Astrocyte (in vitro differentiated cells and primary cell): ENCODE data around the gene TERB1. TPM values are rescaled to one million over a fixed set of nuclear protein-coding genes. Genes with fewer than 3 reads are reported as not detected.

Experiments used
- DNase-seq: peaks from one replicate; pipeline ENCODE4 v3.0.0-alpha.2; 2010; ENCODE audit warnings: low read depth
- FAIRE-seq: peaks from 2 replicates; lab custom pipeline; 2011; peaks lifted over from hg19 to GRCh38; lab: Jason Lieb, UNC
- H2AFZ ChIP-seq: 2 replicates; pipeline ENCODE4 v1.6.0; 2012; ENCODE audit warnings: low read depth, low read length, inconsistent platforms
- H3K27ac ChIP-seq: 2 replicates; pipeline ENCODE4 v1.5.1; 2011; ENCODE audit warnings: low read depth, low read length, inconsistent platforms
- H3K27me3 ChIP-seq: 2 replicates; pipeline ENCODE4 v1.6.0; 2011; ENCODE audit warnings: low read length, inconsistent platforms; ENCODE audit not compliant: insufficient read depth
- H3K36me3 ChIP-seq: 2 replicates; pipeline ENCODE4 v1.5.1; 2011; ENCODE audit warnings: low read length, inconsistent platforms; ENCODE audit not compliant: insufficient read depth
- H3K4me1 ChIP-seq: 2 replicates; pipeline ENCODE4 v1.5.1; 2011; ENCODE audit warnings: low read length, inconsistent platforms; ENCODE audit not compliant: insufficient read depth
- H3K4me2 ChIP-seq: 2 replicates; pipeline ENCODE4 v1.6.0; 2012; ENCODE audit warnings: low read length, inconsistent platforms
- H3K4me3 ChIP-seq: 2 replicates; pipeline ENCODE4 v1.5.1; 2011; ENCODE audit warnings: low read depth, mild to moderate bottlenecking, low read length, inconsistent platforms; ENCODE audit not compliant: insufficient read depth
- H3K79me2 ChIP-seq: 2 replicates; pipeline ENCODE4 v1.6.0; 2012; ENCODE audit warnings: mild to moderate bottlenecking, low read length, inconsistent platforms; ENCODE audit not compliant: insufficient read depth
- H3K9ac ChIP-seq: 2 replicates; pipeline ENCODE4 v1.6.0; 2012; ENCODE audit warnings: mild to moderate bottlenecking, low read length, inconsistent platforms
- H3K9me3 ChIP-seq: 2 replicates; pipeline ENCODE4 v1.5.1; 2012; ENCODE audit warnings: low read depth, mild to moderate bottlenecking, low read length, inconsistent platforms; ENCODE audit not compliant: insufficient read depth
- H4K20me1 ChIP-seq: 2 replicates; pipeline ENCODE4 v1.6.0; 2012; ENCODE audit warnings: low read length, inconsistent platforms; ENCODE audit not compliant: insufficient read depth
- H3K27ac Mint-ChIP-seq: one replicate; pipeline ENCODE4 v1.8.0; 2021; ENCODE audit warnings: mild to moderate bottlenecking, mixed read lengths; ENCODE audit not compliant: unreplicated experiment
- H3K27me3 Mint-ChIP-seq: one replicate; pipeline ENCODE4 v1.8.0; 2021; ENCODE audit warnings: low read depth, mixed read lengths; ENCODE audit not compliant: unreplicated experiment
- H3K36me3 Mint-ChIP-seq: one replicate; pipeline ENCODE4 v1.8.0; 2021; ENCODE audit warnings: low read depth, mixed read lengths; ENCODE audit not compliant: unreplicated experiment
- H3K4me1 Mint-ChIP-seq: one replicate; pipeline ENCODE4 v1.8.0; 2021; ENCODE audit warnings: low read depth, mixed read lengths; ENCODE audit not compliant: unreplicated experiment
- H3K4me3 Mint-ChIP-seq: one replicate; pipeline ENCODE4 v1.8.0; 2021; ENCODE audit warnings: mild to moderate bottlenecking, moderate library complexity, mixed read lengths; ENCODE audit not compliant: unreplicated experiment
- H3K9me3 Mint-ChIP-seq: one replicate; pipeline ENCODE4 v1.8.0; 2021; ENCODE audit warnings: mild to moderate bottlenecking, mixed read lengths; ENCODE audit not compliant: unreplicated experiment
- CTCF ChIP-seq: IDR thresholded peaks from 2 replicates; pipeline ENCODE4 v1.5.1; 2011; ENCODE audit warnings: low read depth, mild to moderate bottlenecking, inconsistent platforms, low read length, moderate library complexity; ENCODE audit not compliant: insufficient read depth
- EZH2 ChIP-seq: IDR thresholded peaks from 2 replicates; pipeline ENCODE4 v1.6.1; 2012; ENCODE audit warnings: mild to moderate bottlenecking, low read length, inconsistent platforms; ENCODE audit not compliant: insufficient read depth
- total RNA-seq: library from RNA; stranded (reverse); gene quantifications from 2 replicates; pipeline ENCODE4 v1.2.1, GENCODE V29; 2021

Gene TERB1
- total RNA-seq, 1 donor from 2014 or later = 0.16 TPM

GRCh38 chr16:66740533-66740932 lies 60.9 kb downstream of the TERB1 start:
- no peak overlapping the region for H2AFZ ChIP-seq
- H3K4me3 Mint-ChIP-seq = peak overlapping the region; percentile 66
- H3K27ac Mint-ChIP-seq = peak overlapping the region; percentile 90
- no peaks in the 10 kb centered on the region for H3K9me3 ChIP-seq
- no peak for DNase-seq
- peak overlapping the region; percentile 72 for H3K9ac ChIP-seq
- H3K4me1 ChIP-seq = peaks cover 36% of the 10 kb centered on the region
- peak overlapping the region; percentile 61 for H3K4me2 ChIP-seq
- H4K20me1 ChIP-seq = peaks cover 76% of the 10 kb centered on the region
- H3K4me3 ChIP-seq = no peak overlapping the region
- peaks cover 73% of the 10 kb centered on the region for H3K79me2 ChIP-seq
- H3K27me3 Mint-ChIP-seq = no peaks in the 10 kb centered on the region
- H3K4me1 Mint-ChIP-seq = peaks cover 35% of the 10 kb centered on the region
- peak overlapping the region; percentile 86 for H3K27ac ChIP-seq
- TF ChIP-seq CTCF (no peak), EZH2 (no peak)
- peaks cover 60% of the 10 kb centered on the region for H3K36me3 ChIP-seq
- H3K36me3 Mint-ChIP-seq = peaks cover 21% of the 10 kb centered on the region
- no peaks in the 10 kb centered on the region for H3K27me3 ChIP-seq
- FAIRE-seq = no peak
- H3K9me3 Mint-ChIP-seq = no peaks in the 10 kb centered on the region

GRCh38 chr16:66740010-66740409 lies 61.4 kb downstream of the TERB1 start:
- peak overlapping the region; percentile 60 for H3K4me3 Mint-ChIP-seq
- no peaks in the 10 kb centered on the region for H3K27me3 ChIP-seq
- H3K27ac ChIP-seq = peak overlapping the region; percentile 86
- H3K27me3 Mint-ChIP-seq = no peaks in the 10 kb centered on the region
- peaks cover 36% of the 10 kb centered on the region for H3K4me1 ChIP-seq
- H3K27ac Mint-ChIP-seq = peak overlapping the region; percentile 90
- peaks cover 76% of the 10 kb centered on the region for H4K20me1 ChIP-seq
- H3K4me1 Mint-ChIP-seq = peaks cover 35% of the 10 kb centered on the region
- DNase-seq (no peak), FAIRE-seq (no peak)
- TF ChIP-seq CTCF (peak; percentile 60), EZH2 (no peak)
- no peak overlapping the region for H3K9ac ChIP-seq
- H3K9me3 ChIP-seq = no peaks in the 10 kb centered on the region
- peaks cover 62% of the 10 kb centered on the region for H3K36me3 ChIP-seq
- no peak overlapping the region for H2AFZ ChIP-seq
- peaks cover 68% of the 10 kb centered on the region for H3K79me2 ChIP-seq
- peaks cover 25% of the 10 kb centered on the region for H3K36me3 Mint-ChIP-seq
- H3K4me3 ChIP-seq = no peak overlapping the region
- peak overlapping the region; percentile 61 for H3K4me2 ChIP-seq
- no peaks in the 10 kb centered on the region for H3K9me3 Mint-ChIP-seq

- no peak for TF ChIP-seq CTCF
- no peak for TF ChIP-seq EZH2
- Mint-ChIP-seq H3K4me1 (peaks cover 18% of the 10 kb centered on the region), H3K9me3 (no peaks in the 10 kb centered on the region), H3K36me3 (peaks cover 36% of the 10 kb centered on the region), H3K27me3 (no peaks in the 10 kb centered on the region), H3K27ac (peak overlapping the region; percentile 28), H3K4me3 (peak overlapping the region; percentile 50)
- Histone ChIP-seq H4K20me1 (peaks cover 73% of the 10 kb centered on the region), H3K4me3 (no peak overlapping the region), H3K4me2 (no peak overlapping the region), H3K27ac (no peak overlapping the region), H2AFZ (no peak overlapping the region), H3K27me3 (no peaks in the 10 kb centered on the region), H3K4me1 (peaks cover 18% of the 10 kb centered on the region), H3K9ac (no peak overlapping the region), H3K79me2 (peaks cover 61% of the 10 kb centered on the region), H3K36me3 (peaks cover 71% of the 10 kb centered on the region), H3K9me3 (no peaks in the 10 kb centered on the region)
- no peak for DNase-seq
- no peak for FAIRE-seq
These were observed 65.5 kb downstream of the TERB1 start for GRCh38 chr16:66735891-66736290.
